Peyer's patch (tissue), 4 donors: Measurements from ENCODE around the gene KCNC3. TPM values are rescaled to one million over a fixed set of nuclear protein-coding genes. Genes with fewer than 3 reads are reported as not detected.

ENCODE experiments used
- DNase-seq, 3 donors: peaks; one replicate each; pipeline ENCODE4 v3.0.0-alpha.2; 2017 to 2019
- H3K27ac ChIP-seq, 4 donors: fragments of 200-600 bp; sonication (generic); one replicate each; pipeline ENCODE4 v1.5.1; 2016 to 2019
- H3K27me3 ChIP-seq, 2 donors: fragments of 200-600 bp; sonication (generic); one replicate each; pipeline ENCODE4 v1.5.1; 2019
- H3K36me3 ChIP-seq, 3 donors: fragments of 200-600 bp; sonication (generic); one replicate each; pipeline ENCODE4 v1.5.1; 2016 to 2019
- H3K4me1 ChIP-seq, 4 donors: fragments of 200-600 bp; sonication (generic); one replicate each; pipeline ENCODE4 v1.5.1; 2016 to 2019
- H3K4me3 ChIP-seq, 4 donors: fragments of 200-600 bp; sonication (generic); 1 replicate in 3 of 4; 2 replicates in 1 of 4; pipeline ENCODE4 v1.5.1; 2016 to 2019; ENCODE audit warnings: mild to moderate bottlenecking in 1 of 4
- H3K9me3 ChIP-seq, 4 donors: fragments of 200-600 bp; sonication (generic); one replicate each; pipeline ENCODE4 v1.5.1; 2016 to 2019; ENCODE audit warnings: mild to moderate bottlenecking in 1 of 4
- POLR2A ChIP-seq, 2 donors: fragments of 450-650 bp; IDR thresholded peaks; one replicate each; pipeline ENCODE4 v1.5.1; 2017; ENCODE audit warnings: antibody characterized with exemption in 2 of 2, mild to moderate bottlenecking in 2 of 2, moderate library complexity in 2 of 2
- total RNA-seq, 4 donors: library from RNA; depleted of rRNA; stranded (reverse); fragments of >200 nt; gene quantifications; one replicate each; pipeline ENCODE4 v1.1.0, GENCODE V29; 2016
- TF ChIP-seq, protein P1 (sequence below), 6 experiments: fragments of 450-650 bp in 4 of 6; fragments of 200-600 bp in 2 of 6; sonication (generic) in 1 of 6; IDR thresholded peaks; one replicate each; pipeline ENCODE4 v1.5.1; 2017 to 2019; ENCODE audit warnings: antibody characterized with exemption in 6 of 6, mild to moderate bottlenecking in 3 of 6, moderate library complexity in 1 of 6

The KCNC3 gene
- total RNA-seq, 4 donors from 2014 or later = 0.18 to 3.3 (median 1.1) TPM

GRCh38 chr19:50362656-50363424 is 33.7 kb upstream of the KCNC3 start:
- no peaks in the 10 kb centered on the region for H3K9me3 ChIP-seq
- no peaks in the 10 kb centered on the region for H3K27me3 ChIP-seq

DNA sequence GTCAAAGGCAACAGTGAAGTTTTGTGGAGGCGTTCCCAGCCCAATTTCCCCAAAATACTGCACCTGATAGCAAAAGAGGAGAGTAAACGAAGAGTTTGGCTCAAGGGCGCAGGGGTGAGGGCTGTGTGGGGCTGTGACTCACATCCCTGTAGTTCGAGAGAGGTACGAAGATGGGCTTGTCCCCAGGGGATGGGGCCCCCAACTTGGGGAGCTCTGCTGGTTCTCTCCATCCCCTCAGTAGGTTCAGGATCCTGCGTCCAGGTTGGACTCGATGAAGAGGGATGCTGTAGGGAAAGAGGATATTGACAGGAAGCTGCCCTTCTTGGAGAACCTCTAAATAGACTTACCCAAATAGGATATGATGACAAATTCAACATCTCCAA is 32.8 kb upstream of the KCNC3 start:
- H3K9me3 ChIP-seq = no peaks in the 10 kb centered on the region
- no peak for DNase-seq
- TF ChIP-seq, protein P1, sequence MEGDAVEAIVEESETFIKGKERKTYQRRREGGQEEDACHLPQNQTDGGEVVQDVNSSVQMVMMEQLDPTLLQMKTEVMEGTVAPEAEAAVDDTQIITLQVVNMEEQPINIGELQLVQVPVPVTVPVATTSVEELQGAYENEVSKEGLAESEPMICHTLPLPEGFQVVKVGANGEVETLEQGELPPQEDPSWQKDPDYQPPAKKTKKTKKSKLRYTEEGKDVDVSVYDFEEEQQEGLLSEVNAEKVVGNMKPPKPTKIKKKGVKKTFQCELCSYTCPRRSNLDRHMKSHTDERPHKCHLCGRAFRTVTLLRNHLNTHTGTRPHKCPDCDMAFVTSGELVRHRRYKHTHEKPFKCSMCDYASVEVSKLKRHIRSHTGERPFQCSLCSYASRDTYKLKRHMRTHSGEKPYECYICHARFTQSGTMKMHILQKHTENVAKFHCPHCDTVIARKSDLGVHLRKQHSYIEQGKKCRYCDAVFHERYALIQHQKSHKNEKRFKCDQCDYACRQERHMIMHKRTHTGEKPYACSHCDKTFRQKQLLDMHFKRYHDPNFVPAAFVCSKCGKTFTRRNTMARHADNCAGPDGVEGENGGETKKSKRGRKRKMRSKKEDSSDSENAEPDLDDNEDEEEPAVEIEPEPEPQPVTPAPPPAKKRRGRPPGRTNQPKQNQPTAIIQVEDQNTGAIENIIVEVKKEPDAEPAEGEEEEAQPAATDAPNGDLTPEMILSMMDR (IDR thresholded peaks at IDR 0.05) = no peak
- no peak for TF ChIP-seq POLR2A (IDR thresholded peaks at IDR 0.05)
- no peak overlapping the region for H3K4me3 ChIP-seq
- H3K27ac ChIP-seq = no peak overlapping the region
- H3K36me3 ChIP-seq = no peaks in the 10 kb centered on the region
- peaks cover 0 to 7% (median 3%) of the 10 kb centered on the region in 4 donors for H3K4me1 ChIP-seq
- no peaks in the 10 kb centered on the region for H3K27me3 ChIP-seq

More at GRCh38 chr19:50362656-50363424, 33.7 kb upstream of the KCNC3 start:
- Histone ChIP-seq H3K36me3 (no peaks in the 10 kb centered on the region), H3K27ac (peak overlapping the region in 1 of 4 donors; percentile 18), H3K4me1 (peaks cover 0 to 7% (median 3%) of the 10 kb centered on the region in 4 donors), H3K4me3 (no peak overlapping the region)
- no peak for DNase-seq
- TF ChIP-seq POLR2A (IDR thresholded peaks at IDR 0.05) = no peak

DNA sequence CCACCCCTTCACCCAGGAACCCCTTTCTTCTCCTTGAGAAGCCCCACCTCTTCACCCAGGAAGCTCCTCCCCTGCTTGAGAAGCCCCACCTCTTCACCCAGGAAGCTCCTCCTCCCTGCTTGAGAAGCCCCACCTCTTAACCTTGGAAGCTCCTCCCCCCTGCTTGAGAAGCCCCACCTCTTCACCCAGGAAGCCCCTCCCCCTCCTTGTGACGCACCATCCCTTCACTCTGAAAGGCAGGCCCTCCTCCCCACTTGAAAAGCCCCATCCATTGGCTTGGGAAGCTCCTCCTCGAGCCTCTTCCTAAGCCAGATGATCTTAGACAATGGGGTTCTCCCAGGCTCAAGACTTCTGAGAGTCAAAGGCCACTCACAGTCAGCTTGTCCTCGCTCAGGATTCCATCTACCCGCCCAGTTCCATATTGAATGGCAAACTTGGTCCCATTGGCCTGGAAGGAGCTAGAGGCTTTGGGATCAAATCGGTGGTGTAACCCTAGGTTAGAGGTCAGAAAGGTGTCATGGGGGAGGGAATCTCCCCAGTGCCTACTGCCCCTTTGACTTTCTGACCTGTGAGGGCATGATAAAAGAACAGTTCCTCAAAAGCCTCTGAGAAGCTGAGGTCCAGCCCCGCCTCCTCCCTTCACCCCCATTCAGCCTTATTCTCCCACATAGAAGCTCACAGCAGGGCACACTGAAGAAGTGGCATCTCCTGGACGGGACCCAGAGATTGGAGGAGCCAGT is 32.3 kb upstream of the KCNC3 start:
- Histone ChIP-seq H3K4me3 (no peak overlapping the region), H3K36me3 (no peaks in the 10 kb centered on the region), H3K4me1 (peaks cover 0 to 7% (median 3%) of the 10 kb centered on the region in 4 donors), H3K9me3 (no peaks in the 10 kb centered on the region), H3K27me3 (no peaks in the 10 kb centered on the region), H3K27ac (peak overlapping the region in 1 of 4 donors; percentile 10)
- TF ChIP-seq, protein P1 (IDR thresholded peaks at IDR 0.05) = no peak
- no peak for TF ChIP-seq POLR2A (IDR thresholded peaks at IDR 0.05)
- DNase-seq = no peak

DNA sequence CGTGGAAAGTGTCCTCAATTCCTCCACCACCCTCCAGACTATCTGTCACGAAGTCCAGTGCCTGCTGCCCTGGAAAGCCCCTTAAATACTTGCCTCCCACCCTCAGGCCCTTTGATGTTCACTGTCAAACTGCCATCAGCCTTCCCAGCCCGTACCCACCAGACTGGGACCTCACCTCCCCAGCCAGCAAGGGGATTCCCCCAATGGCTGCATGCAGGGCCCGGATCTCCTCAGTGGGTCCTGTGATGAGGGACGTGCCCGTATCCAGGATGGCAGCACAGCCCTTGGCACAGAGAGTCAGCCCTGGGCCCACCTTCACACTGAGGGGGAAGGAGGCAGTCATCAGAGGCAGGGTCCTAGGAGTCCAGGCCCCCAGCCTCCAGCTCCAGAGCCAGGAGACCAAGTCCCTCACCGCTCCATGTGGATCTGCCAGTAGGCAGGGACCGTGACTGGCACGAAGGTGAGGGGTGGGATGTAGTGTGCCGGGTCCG is 30.2 kb upstream of the KCNC3 start:
- Histone ChIP-seq H3K9me3 (no peaks in the 10 kb centered on the region), H3K27me3 (no peaks in the 10 kb centered on the region), H3K36me3 (no peaks in the 10 kb centered on the region), H3K4me3 (no peak overlapping the region), H3K4me1 (peaks cover 0 to 7% (median 0%) of the 10 kb centered on the region in 4 donors), H3K27ac (no peak overlapping the region)
- no peak for DNase-seq
- TF ChIP-seq, protein P1 (IDR thresholded peaks at IDR 0.05) = no peak
- no peak for TF ChIP-seq POLR2A (IDR thresholded peaks at IDR 0.05)

GRCh38 chr19:50358483-50359327 is 29.5 kb upstream of the KCNC3 start:
- H3K9me3 ChIP-seq = no peaks in the 10 kb centered on the region
- H3K4me3 ChIP-seq = peak overlapping the region; percentile 39 to 48 (median 46)
- peak overlapping the region; percentile 83 to 95 (median 86) for H3K27ac ChIP-seq
- no peaks in the 10 kb centered on the region for H3K36me3 ChIP-seq
- TF ChIP-seq, protein P1 (IDR thresholded peaks at IDR 0.05) = no peak
- TF ChIP-seq POLR2A (IDR thresholded peaks at IDR 0.05) = peak in 1 of 2 donors; percentile 30
- no peaks in the 10 kb centered on the region for H3K27me3 ChIP-seq
- DNase-seq = peak; percentile 70 to 85 (median 72)
- peaks cover 0 to 7% (median 0%) of the 10 kb centered on the region in 4 donors for H3K4me1 ChIP-seq
